Measurements from ENCODE around the gene LMAN1L.

- no peak for TF ChIP-seq CTCF (IDR thresholded peaks at IDR 0.05; ENCODE audit: poor library complexity)
- TF ChIP-seq EZH2 (IDR thresholded peaks at IDR 0.05; ENCODE audit: borderline replicate concordance) = no peak
Observed at GRCh38 chr15:74873756-74874424, 61.3 kb downstream of the LMAN1L start.
